ENCODE data around the gene TMEM132C. TPM values are rescaled to one million over a fixed set of nuclear protein-coding genes. Genes with fewer than 3 reads are reported as not detected.

Gene TMEM132C
- total and polyA plus RNA-seq, 2 of the 13 experiments (the other 11 are each of a cell fraction or from before 2014, with no cell fraction given) = not detected

DNA sequence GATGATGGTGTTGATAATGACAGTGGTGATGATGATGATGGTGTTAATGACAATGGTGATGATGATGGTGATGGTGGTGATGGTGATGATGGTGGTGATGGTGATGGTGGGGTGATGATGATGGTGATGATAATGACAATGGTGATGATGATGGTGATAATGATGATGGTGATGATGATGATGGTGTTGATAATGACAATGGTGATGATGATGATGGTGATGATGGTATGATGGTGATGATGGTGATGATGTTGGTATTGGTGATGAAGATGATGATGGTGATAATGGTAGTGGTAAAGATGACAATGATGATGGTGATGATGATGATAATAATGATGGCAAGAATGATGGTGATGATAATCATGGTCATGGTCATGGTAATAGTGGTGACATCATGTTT lies 372.1 kb downstream of the TMEM132C start (continued):
- TF ChIP-seq CREB1 (IDR thresholded peaks at IDR 0.05) = peak; percentile 98
- no peak for TF ChIP-seq CREB1 (CRISPR knock-in tag; IDR thresholded peaks at IDR 0.05)
- peak; percentile 20; the same call in 1 of the 2 replicates for TF ChIP-seq FOXA1 (IDR thresholded peaks at IDR 0.05)
- no peak for TF ChIP-seq FOXA1 (CRISPR knock-in tag; IDR thresholded peaks at IDR 0.05)
- TF ChIP-seq FOXK2 (IDR thresholded peaks at IDR 0.05) = peak; percentile 32; the same call in 1 of the 2 replicates
- no peak for TF ChIP-seq RCOR2 (CRISPR knock-in tag; IDR thresholded peaks at IDR 0.05)
- peak; percentile 91 for TF ChIP-seq ATF7 (IDR thresholded peaks at IDR 0.05)
- TF ChIP-seq ATF7 (CRISPR knock-in tag; IDR thresholded peaks at IDR 0.05) = no peak

DNA sequence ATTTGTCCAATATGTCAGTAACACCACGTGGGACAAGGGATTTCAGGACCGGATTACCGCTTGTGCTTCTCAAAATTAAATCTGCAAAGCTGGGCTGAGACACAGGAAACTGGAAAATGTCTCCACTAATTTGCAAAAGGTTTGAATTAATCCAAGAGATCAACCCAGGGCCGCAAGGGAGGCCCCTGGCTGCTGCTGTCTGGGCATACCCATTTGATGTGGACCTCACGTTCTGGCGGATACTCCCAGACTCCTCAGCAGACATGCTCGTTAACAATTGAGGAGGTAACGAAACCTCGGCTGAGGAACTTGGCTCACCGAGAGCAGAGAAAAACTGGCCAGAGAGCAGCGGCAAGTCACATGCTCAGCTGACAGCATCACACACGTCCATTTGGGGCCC lies 376.2 kb downstream of the TMEM132C start:
- CTCF ChIA-PET (ENCODE audit: low intra/inter-chr PET ratio, low total read pairs) = no interaction called here
- Histone ChIP-seq H3K36me3 (replicated peaks in 1 of 2; ENCODE audit: control insufficient read depth in 1 of 2, insufficient read depth in 2 of 2, low read length in 2 of 2) (no peaks in the 10 kb centered on the region), H3K9ac (ENCODE audit: insufficient read depth, low read depth, low read length) (no peak overlapping the region), H2AFZ (ENCODE audit: low read length) (no peak overlapping the region), H3K27me3 (ENCODE audit: control insufficient read depth in 1 of 2, insufficient read depth in 2 of 2, low read length in 2 of 2) (peaks cover 1 to 5% of the 10 kb centered on the region in 2 experiments; a peak in 2 of 5 replicates), H4K20me1 (ENCODE audit: insufficient read depth, low read length) (no peaks in the 10 kb centered on the region), H3K79me2 (ENCODE audit: insufficient read depth, low read length) (no peaks in the 10 kb centered on the region), H3K27ac (ENCODE audit: extremely low read length, insufficient read depth, low read length) (no peak overlapping the region), H3K4me3 (replicated peaks in 1 of 3; ENCODE audit: insufficient read depth in 1 of 3, low read depth in 2 of 3, low read length in 3 of 3) (no peak overlapping the region), H3K9me3 (ENCODE audit: low read length) (no peaks in the 10 kb centered on the region), H3K4me1 (ENCODE audit: insufficient read depth, low read length) (no peaks in the 10 kb centered on the region), H3K4me2 (ENCODE audit: low read depth, low read length) (no peak overlapping the region)
- intact Hi-C loops (cut with micrococcal nuclease; ENCODE audit: unreplicated experiment) (no loop called here), in situ Hi-C loops (cut with HindIII; ENCODE audit: extremely low pct_ligation_motif_present, low pct_unique_long_range_greater_than_20kb) (no loop called here)
- TF ChIP-seq ZNF232 (CRISPR knock-in tag; IDR thresholded peaks at IDR 0.05; ENCODE audit: borderline replicate concordance) (no peak), ZNF224 (CRISPR knock-in tag; IDR thresholded peaks at IDR 0.05) (no peak)
- TF ChIP-seq, protein P1, sequence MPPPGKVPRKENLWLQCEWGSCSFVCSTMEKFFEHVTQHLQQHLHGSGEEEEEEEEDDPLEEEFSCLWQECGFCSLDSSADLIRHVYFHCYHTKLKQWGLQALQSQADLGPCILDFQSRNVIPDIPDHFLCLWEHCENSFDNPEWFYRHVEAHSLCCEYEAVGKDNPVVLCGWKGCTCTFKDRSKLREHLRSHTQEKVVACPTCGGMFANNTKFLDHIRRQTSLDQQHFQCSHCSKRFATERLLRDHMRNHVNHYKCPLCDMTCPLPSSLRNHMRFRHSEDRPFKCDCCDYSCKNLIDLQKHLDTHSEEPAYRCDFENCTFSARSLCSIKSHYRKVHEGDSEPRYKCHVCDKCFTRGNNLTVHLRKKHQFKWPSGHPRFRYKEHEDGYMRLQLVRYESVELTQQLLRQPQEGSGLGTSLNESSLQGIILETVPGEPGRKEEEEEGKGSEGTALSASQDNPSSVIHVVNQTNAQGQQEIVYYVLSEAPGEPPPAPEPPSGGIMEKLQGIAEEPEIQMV (CRISPR knock-in tag; IDR thresholded peaks at IDR 0.05; ENCODE audit: low read depth) = no peak
- FAIRE-seq (no peak), DNase-seq (ENCODE audit: low spot score) (no peak), ATAC-seq (no peak)
- BruUV-seq (replicated peaks) = no TSS peak
- POLR2A ChIA-PET = no interaction called here
- WGBS (ENCODE audit: low lambda C conversion rate) = 24% methylated on average over 9 of the region's 12 CpGs
